COLO668 (cell line): ENCODE data around the gene COL4A5.
"Not testable (repeated sequence)": the region's sequence is repeated elsewhere in the genome, so short reads cannot be mapped to it uniquely, and the experiment has no call there.

Source experiments
- DNase-seq: peaks from one replicate; lab custom pipeline; 2025; ENCODE audit not compliant: unreplicated experiment; lab: John Stamatoyannopoulos, UW

COL4A5 gene

DNA sequence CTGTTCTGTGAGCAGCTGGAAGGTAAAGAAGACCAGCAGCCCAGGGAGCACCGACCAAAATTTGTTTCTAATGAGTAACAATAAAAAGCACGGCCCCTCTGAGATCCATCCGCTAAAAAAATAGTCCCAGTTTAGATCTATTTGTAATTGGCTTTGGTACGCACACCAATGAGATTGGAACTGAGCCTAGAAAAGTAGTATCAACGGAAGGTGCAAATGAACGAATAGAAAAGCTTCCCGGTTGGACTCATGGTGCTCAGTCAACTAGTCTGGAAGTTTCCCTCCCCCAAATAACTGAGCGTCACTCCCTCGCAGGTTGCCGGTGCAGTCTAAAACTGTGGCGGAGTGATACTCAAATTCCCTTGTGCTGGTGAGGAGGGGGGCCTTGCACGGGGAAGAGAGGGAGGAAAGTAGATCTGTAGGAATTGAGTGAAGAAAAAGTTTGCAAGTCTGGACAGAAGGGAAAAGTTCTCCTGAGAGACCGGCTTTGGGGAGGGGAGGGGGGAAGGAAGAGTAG lies at the start of gene COL4A5:
TSS of gene COL4A5 (plus strand) at position 413 of the 517 bp plus-strand sequence. CDS start 288 bp downstream, outside the sequence.
- no peak for DNase-seq

DNA sequence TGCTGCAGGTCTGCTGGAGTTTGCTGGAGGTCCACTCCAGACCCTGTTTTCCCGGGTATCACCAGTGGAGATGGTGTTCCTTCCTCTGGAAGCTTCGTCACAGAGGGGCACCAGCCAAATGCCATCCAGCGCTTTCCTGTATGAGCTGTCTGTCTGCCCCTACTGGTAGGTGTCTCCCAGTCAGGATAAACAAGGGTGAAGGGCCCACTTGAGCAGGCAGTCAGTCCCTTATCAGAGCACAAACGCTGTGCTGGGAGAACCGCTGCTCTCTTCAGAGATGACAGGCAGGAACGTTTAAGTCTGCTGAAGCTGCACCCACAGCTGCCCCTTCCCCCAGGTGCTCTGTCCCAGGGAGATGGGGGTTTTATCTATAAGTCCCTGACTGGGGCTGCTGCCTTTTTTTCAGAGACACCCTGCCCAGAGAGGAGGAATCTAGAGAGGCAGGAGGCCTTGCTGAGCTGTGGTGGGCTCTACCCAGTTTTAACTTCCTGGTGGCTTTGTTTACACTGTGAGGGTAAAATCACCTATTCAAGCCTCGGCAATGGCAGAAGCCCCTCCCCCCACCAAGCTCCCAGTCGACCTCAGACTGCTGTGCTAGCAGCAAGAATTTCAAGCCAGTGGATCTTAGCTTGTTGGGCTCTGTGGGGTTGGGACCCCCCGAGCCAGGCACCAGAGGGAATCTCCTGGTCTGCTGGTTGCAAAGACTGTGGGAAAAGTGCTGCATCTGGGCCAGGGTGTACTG lies 48.5 kb upstream of the COL4A5 start:
- DNase-seq, result not testable (repeated sequence)

DNA sequence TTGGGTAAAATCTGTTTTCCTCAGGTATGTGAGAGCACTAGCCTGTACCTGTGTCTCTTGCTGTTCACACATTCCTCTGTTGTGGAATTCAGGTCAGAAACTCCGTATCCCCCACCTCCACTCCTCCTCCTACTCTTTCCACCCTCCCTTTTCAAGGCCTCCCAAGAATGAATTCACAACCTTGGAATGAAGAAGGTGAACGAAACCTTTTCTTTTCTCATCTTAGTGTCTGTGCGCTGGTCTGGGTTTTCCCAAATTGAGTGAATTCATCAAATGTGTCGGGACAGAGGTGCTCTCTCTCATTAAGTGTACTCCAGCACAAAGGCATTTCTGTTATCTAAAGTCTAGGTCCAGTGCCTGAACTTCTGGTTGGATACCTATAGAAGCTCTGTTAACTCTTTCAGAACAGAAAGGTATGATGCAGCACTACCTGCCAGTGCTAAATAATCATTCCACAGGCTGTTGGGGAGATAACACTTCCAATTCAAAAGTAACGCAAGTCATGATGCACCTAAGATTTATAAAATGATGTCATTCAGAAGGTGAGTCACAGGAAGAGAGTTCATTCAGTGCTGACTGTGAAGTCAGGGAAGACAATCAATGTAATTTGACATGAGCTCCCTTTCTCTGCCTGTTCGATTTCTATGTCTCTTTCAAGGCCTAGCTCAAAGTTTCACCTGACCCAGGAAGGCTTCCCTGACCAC lies 43.3 kb upstream of the COL4A5 start:
- DNase-seq, result no peak

DNA sequence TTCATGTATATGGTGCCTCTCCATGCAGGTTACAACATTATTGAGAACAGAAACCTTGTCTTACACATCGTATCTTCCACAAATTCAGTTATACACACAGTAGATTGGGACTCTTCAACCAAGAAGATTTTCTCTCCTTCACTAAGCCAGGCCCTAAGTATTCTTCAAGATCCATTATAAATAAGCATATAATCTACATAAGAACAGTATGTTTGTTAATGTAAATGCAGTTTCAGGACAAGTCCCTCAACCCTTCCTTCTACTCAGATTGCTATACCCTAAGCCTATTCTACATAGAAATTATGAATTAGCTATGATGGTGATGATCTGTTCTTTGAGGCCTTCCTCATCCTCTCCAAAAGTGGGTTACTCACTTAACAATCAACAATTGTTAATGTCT lies 42.7 kb upstream of the COL4A5 start:
- DNase-seq, result no peak

DNA sequence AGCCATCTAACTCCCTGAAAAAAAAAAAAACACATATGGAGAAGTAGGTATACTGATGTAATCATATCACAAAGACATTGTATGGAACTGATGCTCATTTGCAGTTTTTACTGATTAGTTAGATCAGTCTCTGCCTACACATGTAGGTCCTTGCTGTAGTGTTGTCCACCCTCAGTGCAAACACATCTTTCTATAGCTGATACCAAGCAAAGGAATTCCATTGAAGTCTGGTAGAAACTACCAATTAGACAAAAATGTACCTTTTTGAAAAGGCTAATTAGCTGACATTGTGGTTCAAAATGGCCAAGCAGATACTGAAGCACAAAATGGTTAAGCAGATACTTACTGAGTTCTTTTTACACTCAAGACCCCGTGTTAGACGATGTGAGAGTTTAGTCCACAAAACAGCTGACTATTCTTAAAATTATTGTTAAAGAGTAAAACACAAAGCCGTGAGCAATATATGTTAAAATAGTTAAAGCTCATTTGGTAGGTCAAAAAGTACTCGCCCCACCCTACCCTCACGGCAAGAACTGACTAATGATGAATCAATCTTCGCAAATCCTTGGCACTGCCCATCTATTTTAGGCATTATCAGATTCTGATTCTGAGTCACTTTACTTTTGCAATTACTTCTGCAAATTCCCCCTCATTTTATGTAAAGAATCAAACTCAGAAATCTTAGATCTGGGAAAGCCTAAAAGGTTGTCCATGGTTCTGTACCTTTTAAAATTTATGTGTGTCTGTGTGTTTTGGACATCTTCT lies 41.8 kb upstream of the COL4A5 start:
- no peak for DNase-seq

DNA sequence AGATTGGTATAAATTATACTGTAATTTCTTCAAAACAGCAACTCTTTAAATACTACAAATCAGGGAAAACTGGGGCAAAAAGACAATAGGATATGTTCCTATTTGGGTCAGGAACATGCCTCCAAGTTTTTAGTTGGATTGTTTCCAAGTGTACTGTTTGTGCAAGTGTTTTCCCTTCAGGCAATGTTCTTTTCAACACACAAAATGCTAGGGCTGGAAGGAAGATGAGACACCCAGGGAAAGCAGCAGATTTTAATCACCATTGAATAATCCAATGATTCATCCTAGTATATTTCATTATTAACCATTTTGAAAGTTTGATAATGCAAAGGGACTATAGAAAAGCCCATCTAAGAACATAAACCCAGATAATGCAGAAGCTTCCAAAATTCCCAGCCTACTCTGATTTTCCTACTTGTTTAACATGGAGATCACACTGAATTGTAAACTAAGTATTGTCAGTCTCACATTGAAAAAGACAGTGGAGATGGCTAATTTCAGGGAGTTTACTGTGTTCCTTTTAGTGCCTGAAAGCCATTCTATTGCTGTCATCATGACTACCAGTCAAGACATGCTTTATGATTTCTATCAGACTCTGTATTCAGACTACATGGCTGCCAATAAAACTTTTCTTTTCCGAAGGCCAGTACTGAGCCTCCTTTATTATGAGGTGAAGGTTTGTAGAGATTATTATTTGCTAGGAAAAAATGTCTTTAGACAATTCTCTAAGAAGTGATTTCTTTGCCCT lies 40.0 kb upstream of the COL4A5 start:
- DNase-seq, result no peak

DNA sequence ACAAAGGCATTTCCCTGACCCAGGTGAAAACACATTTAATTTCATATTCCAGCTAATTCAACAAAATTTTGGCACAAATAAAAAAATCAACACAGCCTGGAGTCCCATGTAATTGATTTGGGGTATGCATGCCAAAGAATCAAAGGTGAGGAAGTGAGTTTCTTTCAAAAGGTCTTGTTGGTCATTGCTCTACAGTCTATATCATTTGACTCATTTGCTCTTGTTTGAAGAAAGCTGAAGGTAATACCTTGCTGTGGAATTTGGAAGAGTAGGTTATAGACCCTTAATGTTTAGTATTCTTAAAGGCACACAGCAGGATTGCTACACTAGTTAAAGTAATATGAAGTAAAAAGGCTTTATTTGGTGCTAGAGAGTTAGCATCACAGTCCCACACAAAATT lies 26.9 kb upstream of the COL4A5 start:
- no peak for DNase-seq

DNA sequence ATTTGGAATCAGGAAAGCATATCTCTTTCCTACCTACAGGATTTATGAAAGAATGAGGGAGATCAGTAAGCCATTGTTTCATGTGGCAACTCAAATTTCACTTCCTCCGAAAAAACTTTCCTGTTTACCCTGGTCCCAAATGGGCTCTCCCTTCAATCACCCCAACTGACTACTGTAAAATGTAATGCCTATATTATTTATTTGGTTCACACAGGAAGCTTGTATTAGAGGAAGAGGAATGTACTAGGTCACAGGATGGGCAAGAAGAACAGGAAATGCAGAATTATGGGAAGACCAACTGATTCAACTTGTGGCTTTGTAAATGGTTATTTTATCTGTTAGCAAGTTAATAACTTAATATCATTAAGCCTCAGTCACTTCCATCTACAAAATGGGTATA lies 24.5 kb upstream of the COL4A5 start:
- DNase-seq, result no peak

DNA sequence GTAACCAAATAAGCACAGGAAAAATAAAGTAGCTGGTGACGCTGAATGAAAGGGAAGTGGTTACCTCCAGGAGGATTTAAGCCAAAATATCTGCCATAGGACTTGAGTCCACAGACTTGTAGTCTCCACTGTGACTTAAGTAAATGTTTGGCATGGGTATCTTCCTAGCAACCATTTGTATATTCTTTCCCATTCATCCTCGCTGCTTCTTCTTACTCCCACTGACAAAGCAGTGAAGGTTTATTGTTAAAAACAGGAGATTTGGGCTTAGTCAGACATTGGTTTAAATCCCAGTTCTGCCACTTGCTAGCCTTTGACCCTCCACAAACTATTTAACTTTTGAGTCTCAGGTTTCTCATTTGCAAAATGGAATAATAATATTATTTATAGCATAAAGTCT lies 23.7 kb upstream of the COL4A5 start:
- DNase-seq, result no peak

DNA sequence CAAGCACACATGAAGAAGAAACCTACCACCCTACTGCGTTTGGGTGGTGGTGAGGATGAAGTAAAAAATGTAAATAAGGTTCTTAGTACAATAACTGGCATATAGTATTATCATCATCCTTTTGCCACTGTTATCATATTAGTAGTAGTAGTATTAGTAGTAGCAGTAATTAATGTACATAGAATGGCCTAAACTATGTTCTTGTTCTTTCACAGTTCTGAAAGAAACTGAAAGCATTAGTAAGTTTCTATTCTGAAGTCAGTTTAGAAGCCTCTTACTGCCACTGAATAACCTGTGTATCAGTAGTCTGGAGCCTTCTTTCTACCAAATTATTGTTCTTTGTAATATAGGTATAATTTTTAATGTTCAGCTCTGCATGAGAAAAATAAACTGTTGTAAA lies 22.4 kb upstream of the COL4A5 start:
- DNase-seq, result no peak

DNA sequence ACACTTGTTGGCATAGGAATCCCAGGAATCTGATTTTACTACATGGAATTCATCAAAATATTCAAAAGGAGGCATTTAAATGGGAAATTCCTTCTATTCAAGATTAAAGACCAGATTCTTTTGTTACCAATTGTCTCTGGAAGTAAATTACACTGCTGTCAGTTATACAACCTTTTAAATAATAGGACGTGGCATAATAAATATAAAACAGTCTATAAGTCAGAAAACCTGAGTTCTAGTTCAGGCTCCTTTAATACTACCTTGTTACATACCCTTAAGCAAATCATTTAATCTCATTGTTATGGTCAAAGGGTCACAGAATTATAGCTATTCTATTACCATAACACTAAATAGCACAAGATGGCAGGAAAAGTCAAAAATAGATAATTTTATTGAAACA lies 20.2 kb upstream of the COL4A5 start:
- no peak for DNase-seq

DNA sequence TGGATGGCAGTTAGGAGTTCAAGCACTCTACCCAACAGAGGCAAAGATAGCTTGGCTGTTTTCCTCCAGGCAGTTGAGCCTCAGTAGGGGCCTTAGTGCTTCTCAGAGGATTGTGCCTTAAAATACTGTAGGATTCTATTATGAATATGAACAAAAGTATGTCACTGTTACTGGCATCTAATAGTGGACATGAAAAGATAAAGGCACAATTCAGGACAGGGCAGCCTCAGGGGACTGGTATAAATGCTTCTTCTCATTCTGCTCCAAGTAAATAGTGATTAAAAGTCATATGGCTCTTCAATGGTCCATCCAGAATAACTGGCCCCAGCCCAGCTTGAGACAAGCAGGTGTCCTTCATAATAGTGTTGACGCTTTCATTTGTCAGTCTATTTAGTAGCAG lies 19.2 kb upstream of the COL4A5 start:
- no peak for DNase-seq

DNA sequence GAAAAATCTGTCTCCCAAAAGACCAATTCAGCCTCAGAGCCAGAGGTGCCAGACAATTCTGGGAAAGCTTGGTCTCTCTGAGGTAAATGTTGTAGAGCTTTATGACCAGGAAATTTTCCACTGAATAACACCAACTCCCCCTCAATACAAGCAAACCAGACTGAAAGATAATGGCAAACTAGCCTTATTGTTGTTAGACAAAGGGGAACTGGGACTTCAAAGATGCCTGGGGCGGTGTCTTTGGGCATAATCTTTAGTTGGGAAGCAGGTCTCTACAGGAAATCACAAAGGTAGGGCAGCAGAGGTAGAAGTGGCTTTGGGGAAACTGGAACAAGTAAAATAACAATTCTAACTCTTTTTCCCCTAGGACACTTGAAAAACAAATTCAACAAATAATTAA lies 13.4 kb upstream of the COL4A5 start:
- DNase-seq, result no peak

DNA sequence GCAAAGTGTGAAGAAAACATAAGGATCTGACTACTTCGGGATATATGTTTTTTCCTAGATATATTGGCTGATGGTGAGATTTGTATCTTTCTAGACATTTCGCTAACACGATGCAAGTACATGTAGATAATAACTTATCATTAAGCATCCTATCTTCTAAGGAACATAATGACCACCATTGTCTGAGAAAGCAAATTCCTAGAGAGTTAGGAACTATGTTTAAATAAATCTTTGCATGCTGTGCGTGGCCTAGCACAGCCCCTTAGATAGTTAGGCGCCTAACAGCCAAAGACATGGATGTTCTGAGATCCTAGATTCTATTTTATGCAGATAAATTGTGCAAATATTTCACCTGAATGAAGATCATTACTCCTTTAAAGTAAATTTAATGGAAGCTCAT lies 4.4 kb upstream of the COL4A5 start:
- DNase-seq, result no peak

DNA sequence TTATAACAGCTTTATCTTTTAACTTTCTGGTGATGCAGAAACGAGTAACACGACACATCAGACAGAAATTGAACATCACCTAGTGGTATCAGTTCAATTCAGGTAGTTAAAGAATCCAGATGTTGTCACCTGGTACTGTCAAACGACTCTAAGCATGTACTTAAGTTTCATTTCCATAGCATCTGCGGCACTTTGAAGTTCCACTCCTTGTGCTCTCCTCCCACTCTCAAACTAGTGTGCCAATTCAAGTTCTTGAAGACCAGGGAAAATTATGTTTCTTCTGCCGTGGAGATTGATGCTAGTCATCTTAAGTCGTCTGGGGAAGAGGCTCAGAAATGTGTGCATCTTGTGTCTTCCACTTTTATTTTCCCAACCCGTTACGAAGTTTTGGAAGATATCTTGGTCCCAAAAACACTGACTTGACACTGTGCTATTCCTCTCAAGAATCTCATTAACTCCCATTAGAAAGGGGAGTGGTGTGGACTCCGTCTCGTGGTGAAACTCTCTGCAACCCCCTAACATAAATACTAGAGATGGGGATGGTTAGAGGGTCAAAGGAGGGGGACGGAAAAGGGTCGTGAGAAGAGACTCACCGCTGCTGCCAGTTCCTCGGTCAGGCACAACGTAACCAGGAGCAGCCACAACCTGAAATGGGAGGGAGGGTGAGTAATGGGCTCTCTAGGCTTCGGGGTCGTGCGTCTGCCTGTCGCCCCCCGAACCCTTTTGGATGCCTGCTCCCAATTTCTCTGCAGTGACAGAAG lies 2.1 kb upstream of the COL4A5 start:
- no peak for DNase-seq

DNA sequence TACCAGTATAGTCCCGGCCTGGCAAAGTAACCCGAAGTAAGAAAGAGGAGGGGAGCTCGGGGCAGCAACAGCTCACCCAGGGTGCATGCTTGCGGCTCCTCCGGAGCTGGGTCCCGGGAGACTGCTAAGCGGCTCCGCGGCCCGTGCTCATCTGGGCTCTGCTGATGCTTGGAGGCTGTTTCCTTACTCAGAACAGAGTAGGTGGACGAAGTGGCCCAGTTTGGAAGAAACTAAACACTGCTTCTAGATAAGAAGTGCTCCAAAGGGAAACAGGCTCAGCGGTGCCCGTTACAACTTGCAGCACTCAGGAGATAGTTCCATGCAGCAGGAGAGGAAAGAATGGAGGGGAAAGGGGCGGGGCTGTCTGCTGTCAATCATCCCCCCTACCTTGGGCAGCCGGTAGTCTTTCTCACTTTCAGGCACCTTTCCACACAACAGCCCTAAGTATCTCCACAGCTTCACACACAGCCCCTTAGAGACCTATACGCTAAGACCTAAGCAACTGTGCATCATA lies 1.5 kb upstream of the COL4A5 start, which contains the start of gene COL4A6:
TSS of gene COL4A6 (minus strand) at position 313 of the 514 bp plus-strand sequence. CDS start at position 87, 226 bp downstream.
- no peak for DNase-seq

DNA sequence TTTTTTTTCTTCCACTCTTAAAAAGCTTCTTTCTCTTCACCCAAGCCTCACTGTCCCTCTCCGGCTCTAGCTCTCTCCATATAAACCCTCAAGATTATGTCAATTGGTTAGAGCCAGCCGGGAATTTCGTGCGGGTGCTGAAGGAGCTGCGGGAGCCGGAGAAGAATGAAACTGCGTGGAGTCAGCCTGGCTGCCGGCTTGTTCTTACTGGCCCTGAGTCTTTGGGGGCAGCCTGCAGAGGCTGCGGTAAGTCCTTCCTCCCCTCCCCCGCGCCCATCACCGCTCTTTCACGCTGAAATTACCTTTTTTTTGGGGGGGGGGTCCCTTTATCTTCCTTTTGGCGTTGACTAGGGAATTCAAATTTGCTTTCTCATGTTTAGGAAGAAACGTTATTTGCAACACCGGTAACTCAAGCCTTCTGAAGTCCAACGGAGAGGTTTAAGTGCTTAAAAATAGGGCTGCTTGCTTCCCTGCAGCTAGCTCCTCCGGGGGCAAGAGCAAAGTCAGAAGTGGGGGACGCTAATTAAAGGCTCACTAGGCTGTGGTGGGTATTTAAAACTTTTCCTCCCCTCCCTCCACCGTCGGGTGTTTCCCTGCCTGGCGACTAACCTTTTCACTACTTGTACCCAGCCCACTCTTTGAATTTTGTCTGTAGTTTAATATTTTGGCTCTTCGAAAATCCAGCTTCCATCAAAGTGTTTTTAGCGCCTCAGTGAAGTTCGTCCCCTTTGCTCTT lies 491 bp downstream of the COL4A5 start:
- DNase-seq, result no peak

DNA sequence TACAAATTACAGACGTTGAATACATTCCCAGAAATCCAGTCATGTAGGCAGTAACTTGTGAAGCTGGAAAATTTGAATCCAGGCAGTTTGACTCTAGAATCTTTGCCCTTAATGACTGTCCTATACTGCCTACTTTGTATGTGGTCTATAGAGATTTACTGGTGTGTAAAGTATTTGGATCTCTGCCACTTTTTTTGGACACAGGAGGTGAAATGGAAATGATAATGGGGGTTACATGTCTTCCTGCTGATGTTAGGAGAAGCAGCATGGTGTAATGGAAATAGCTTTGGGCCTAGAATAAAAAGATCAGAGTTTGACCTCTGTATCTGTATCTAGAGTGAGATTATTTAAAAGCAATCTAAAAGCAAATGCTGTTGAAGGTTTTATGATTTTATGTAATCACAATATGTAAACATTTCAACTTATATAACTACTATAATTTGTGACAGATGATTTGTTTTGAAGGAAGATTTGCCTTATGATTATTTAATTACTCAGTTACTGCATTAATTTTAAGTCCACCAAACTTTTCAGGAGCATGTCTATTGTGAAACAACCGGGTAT lies 3.3 kb downstream of the COL4A5 start:
- no peak for DNase-seq

DNA sequence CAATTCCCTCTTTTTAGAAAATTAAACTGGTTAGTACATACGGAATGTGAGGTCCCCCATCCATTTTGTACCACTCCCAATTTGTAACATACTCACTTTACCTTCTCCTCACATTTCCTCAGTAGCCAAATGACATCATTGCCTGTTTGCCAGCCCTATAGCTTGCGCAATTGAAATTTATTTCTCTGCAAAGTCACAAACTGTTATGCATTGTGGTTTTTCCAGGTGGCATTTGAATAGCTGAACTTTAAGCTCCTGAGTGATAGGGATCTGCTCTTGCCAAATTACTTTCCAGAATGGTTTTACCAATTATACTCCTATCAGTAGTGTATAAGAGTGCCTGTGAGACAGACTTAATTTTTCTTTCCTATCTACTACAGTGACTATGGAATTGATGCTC lies 7.7 kb downstream of the COL4A5 start:
- DNase-seq, result no peak
